Measurements from ENCODE around the gene ANTXRL. TPM values are rescaled to one million over a fixed set of nuclear protein-coding genes. Genes with fewer than 3 reads are reported as not detected.
"Not testable (repeated sequence)": the region's sequence is repeated elsewhere in the genome, so short reads cannot be mapped to it uniquely, and the experiment has no call there.

The ANTXRL gene
- total RNA-seq, 1 donor, result not detected

DNA sequence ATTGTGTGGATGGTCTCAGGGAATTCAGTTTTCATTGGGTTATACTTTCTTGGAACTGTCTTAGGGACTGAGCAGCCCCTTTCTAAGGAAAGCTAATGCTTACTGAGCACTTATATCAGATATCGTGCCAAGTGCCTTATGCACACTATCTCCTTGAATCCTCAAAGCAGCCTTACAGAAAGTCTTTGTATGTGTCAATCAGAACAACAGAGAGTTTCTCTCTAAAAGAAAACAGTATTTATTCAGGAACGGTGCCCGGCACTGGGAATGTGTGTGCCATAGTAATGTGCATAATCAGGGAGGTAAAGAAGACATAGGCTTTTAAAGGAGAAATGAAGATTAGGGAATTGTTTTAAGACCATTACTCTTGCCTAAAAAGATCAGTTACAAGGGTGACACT lies 17.3 kb downstream of the ANTXRL start:
- peaks cover 14% of the 10 kb centered on the region for H3K4me1 ChIP-seq (ENCODE audit: insufficient read depth, low read length)
- H3K27me3 ChIP-seq (ENCODE audit: insufficient read depth, low read length), result no peaks in the 10 kb centered on the region
- H3K9me3 ChIP-seq (ENCODE audit: low read depth, low read length), result no peaks in the 10 kb centered on the region
- H3K4me3 ChIP-seq (ENCODE audit: low read length), result no peak overlapping the region

DNA sequence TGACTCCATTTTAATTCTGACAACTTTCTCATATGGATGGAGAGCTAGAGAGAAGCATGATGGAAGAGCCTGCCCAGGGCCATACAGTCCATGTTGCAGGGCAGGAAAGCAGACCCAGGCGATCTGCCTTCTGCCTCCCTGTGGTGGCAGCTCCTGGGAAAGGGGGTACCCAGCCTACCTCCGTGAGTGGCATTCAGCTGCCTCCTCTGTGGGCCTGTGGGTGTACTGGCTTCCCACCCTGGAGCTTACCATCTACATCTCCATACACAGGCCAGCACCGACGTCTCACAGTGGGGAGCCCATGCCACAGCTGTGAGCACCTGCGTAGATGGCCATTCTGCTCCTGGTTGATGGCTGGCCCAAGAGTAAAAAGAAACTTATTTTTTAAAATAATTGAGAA lies 17.9 kb downstream of the ANTXRL start:
- not testable (repeated sequence) for H3K4me1 ChIP-seq (ENCODE audit: insufficient read depth, low read length); H3K4me3 ChIP-seq (ENCODE audit: low read length); H3K27me3 ChIP-seq (ENCODE audit: insufficient read depth, low read length); H3K9me3 ChIP-seq (ENCODE audit: low read depth, low read length)

DNA sequence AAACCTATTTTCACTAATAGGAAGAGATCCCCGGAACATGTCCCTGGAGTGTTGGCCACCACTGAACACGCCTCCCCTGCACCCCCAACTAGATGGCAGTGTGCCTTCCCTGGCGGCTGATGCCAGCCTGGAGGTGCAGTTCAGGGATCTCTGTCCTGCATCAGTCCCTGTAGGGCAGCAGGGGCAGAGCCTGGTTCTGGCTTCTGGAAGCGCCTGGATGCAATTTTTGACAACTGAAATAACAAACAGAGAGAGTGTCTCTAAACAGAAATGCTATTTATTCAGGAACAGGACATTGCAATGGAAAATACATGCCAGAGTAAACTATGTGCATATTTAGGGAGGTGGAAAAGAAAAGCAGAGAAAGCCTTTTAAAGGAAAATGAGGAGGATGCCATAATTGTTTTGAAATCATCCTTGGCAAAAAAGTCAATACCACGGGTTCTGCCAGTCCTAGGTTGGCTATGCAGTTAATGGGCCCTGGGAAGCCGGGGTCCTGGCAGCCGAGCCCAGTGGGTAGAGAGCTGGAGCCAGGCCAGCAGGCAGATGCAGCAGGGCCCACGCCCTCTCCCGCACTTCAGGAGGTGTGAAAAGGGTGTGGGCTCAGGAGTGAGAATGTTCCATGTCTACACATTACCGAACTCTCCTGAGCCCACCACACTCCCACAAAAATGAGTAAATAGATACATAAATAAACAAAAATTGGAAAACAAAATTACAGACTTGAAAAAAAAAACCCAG lies 18.5 kb downstream of the ANTXRL start:
- no peaks in the 10 kb centered on the region for H3K9me3 ChIP-seq (ENCODE audit: low read depth, low read length)
- H3K4me3 ChIP-seq (ENCODE audit: low read length), result no peak overlapping the region
- peaks cover 2% of the 10 kb centered on the region for H3K4me1 ChIP-seq (ENCODE audit: insufficient read depth, low read length)
- no peaks in the 10 kb centered on the region for H3K27me3 ChIP-seq (ENCODE audit: insufficient read depth, low read length)

DNA sequence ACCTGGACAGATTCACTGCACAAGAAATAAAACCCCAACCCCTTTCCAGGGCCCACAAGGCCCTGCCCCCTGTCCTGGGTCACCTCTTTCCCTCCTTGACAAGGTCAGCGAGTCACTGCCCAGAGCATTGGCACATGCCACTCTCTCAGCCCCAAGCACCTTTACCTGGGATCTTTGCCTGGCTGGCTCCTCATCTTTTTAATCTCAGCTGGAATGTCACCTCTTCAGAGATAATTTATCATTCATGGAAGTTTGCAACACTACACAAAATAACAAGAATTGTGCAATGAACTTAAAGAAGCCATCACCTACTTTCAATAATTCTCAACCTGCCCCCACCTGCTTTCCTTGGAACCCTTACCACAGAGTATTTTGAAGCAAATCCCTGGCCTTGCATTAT lies 19.2 kb downstream of the ANTXRL start:
- H3K9me3 ChIP-seq (ENCODE audit: low read depth, low read length), result no peaks in the 10 kb centered on the region
- H3K4me3 ChIP-seq (ENCODE audit: low read length), result no peak overlapping the region
- no peaks in the 10 kb centered on the region for H3K27me3 ChIP-seq (ENCODE audit: insufficient read depth, low read length)

DNA sequence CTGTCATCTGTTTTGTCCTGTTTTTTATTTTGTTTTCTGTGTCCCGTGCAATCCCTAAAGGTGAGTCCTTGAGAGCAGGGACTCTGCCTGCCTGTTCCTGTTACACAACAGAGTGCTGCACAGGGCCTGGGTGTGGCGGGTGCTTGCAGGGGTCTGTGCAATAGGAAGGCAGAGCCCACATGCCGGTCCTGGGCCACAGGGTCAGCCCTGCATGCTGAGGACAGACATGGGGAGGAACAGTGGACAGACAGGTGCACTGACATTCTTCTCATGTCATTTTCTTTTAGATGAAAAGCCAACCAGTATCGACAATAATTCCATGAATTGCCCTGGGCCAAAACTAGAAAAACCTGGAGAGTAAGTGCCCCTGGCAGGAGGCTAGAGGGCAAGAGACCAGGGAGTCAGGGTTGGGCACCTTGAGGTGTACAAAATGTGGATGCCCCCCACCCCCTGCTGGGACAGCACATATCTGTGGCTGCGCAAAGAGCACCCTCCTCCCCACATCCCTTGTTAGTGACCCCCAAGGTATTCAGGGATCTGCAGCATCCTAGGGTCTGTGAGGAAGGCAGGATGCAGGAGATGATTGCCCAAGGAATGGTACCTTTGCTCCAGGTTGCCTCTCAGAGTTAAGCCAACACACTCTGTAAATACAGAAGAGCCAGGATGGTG lies 19.9 kb downstream of the ANTXRL start:
- Histone ChIP-seq H3K9me3 (ENCODE audit: low read depth, low read length) (no peaks in the 10 kb centered on the region), H3K4me3 (ENCODE audit: low read length) (no peak overlapping the region), H3K4me1 (ENCODE audit: insufficient read depth, low read length) (no peaks in the 10 kb centered on the region), H3K27me3 (ENCODE audit: insufficient read depth, low read length) (no peaks in the 10 kb centered on the region)

More for the DNA sequence above, 19.2 kb downstream of the ANTXRL start:
- no peaks in the 10 kb centered on the region for H3K4me1 ChIP-seq (ENCODE audit: insufficient read depth, low read length)

DNA sequence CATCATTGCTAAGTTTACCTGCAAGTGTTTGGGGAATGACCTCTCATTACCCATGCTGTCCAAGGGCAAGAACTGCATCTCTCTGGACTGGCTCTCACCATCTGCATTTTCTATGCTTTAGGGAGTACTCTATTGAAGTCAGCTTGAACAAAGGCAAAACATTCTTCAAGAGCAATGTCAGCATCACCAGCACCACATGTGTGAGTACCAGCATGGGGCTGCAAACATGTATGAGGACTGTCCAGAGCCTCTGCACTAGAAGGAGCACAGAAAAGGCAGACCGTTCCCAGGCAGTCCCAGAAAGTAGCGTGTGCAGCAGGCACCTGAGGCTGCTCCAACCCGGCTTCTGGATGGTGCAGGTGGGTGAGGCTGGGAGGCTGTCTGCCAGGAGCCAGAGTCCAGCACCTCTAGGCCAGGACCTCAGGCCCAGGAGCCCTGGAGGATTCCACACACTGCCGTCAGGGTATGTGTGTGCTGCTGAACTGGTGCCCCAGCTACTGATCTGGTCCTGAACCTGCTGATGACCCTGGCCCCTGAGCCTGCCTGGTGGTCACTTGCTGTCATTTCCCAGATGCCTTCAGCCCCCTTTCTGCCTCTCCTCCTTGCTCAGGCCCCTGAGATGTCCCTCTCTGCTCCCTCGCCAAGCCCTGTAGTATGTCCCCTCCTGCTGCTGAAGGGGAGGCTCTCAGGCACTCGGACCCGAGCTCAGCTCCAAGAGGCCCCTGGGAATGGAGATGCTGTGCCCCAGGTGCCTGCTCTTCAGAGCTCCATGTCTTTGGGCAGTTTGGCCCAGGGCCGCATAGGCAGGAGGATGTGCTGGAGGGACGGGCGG lies 20.7 kb downstream of the ANTXRL start:
- no peak overlapping the region for H3K4me3 ChIP-seq (ENCODE audit: low read length)
- H3K27me3 ChIP-seq (ENCODE audit: insufficient read depth, low read length), result no peaks in the 10 kb centered on the region
- no peaks in the 10 kb centered on the region for H3K4me1 ChIP-seq (ENCODE audit: insufficient read depth, low read length)
- H3K9me3 ChIP-seq (ENCODE audit: low read depth, low read length), result no peaks in the 10 kb centered on the region

DNA sequence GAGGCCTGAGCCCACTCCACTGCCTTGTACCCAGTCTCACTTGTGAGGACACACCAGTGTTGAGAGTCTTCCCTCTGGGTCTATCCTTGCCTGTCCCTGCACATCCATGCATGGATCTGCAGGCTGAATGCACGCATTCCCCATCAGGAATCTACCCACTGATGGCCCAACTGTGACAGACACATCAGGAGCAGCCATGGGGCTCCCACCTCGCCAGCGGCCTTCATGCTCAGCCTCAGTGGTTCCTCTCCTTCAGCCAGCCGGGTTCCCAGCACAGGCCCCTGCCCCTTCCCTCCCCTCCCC lies 21.3 kb downstream of the ANTXRL start:
- Histone ChIP-seq H3K4me3 (ENCODE audit: low read length) (no peak overlapping the region), H3K4me1 (ENCODE audit: insufficient read depth, low read length) (no peaks in the 10 kb centered on the region), H3K9me3 (ENCODE audit: low read depth, low read length) (no peaks in the 10 kb centered on the region), H3K27me3 (ENCODE audit: insufficient read depth, low read length) (no peaks in the 10 kb centered on the region)

DNA sequence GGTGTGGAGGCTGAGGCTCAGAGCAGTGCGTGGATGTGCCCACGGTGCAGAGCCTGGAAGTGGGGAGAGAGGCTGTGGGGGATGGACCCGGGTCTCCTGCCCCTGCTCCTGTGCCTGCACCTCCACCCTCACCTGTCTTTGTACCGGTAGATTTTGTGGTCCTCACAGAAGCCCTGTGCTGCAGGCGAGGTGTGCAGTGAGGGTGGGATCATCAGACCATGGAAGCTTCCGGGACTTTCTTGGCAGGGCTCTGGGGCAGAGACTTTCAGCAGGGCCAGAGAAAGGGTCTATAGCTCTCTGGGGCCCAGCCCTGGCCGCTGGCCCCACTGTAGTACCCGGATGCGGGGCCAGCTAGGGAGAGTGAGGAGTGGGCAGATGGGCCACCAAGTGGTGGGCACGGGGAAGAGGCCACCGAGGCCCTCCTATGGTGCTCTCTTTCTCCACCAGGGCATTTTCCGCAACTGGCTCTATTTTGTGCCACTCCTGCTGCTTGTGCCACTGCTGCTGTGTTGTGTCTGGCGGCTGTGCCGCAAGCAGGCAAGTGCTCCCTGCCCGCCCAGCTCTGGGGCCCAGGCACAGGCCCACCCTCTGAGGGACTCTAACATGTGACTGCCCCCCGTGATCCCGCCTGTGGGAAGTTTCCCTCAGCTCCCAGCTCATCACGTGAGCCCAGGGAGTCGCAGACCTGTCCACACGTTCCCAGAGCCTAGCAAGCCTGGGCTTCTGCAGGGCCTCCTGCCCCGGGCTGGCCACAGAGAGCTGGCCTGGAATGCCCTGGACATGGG lies 22.1 kb downstream of the ANTXRL start:
- Histone ChIP-seq H3K4me3 (ENCODE audit: low read length) (no peak overlapping the region), H3K4me1 (ENCODE audit: insufficient read depth, low read length) (no peaks in the 10 kb centered on the region), H3K9me3 (ENCODE audit: low read depth, low read length) (no peaks in the 10 kb centered on the region), H3K27me3 (ENCODE audit: insufficient read depth, low read length) (no peaks in the 10 kb centered on the region)

DNA sequence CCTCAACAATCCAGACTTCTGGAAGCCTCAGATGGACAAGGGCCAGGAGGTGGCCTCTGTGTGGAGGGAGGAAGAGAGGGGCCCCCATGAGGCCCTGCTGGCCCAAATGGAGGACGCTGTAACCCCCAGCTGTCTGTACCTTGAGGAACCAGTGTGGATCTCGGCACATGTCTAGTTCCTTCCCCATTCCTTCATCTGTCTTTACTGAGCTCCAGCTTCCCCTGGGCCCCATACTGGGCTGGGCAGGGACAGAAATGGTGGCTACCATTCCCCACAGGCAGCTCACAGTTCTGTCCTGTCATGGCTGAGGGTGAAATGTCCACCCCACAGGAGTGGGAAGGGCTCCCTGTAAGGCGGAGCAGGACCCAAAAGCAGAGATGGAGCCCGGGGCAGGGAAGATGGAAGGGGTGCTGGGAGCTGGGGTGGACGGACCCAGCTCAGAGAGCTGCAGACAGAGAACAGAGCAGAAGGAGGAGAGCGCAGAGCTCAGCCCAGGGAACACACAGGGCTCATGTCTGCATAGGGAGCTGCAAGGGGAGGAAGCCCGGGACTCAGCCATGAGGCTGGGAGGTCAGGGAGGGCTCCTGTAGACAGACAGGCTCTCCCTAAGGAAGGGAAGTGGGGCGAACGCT lies 22.8 kb downstream of the ANTXRL start:
- Histone ChIP-seq H3K9me3 (ENCODE audit: low read depth, low read length) (no peaks in the 10 kb centered on the region), H3K4me1 (ENCODE audit: insufficient read depth, low read length) (no peaks in the 10 kb centered on the region), H3K4me3 (ENCODE audit: low read length) (no peak overlapping the region), H3K27me3 (ENCODE audit: insufficient read depth, low read length) (no peaks in the 10 kb centered on the region)

DNA sequence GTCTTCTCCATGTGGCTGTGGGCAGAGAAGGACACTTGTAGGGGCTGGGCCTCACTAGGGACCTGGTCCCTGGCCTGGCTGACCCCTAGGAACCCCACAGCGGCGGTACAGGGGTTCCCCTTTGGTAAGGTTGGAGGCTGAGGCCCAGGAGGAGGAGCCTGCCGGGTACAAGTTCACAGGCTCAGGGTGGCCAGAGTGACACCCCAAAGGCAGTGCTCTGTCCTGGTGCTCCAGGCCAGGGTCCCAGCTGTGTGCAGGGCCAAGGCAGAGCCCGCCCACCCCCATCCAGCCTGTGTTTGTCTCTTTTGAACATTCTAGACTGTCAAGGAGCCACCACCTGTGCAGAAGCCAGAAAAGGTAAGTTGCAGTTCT lies 23.3 kb downstream of the ANTXRL start:
- Histone ChIP-seq H3K4me3 (ENCODE audit: low read length) (no peak overlapping the region), H3K9me3 (ENCODE audit: low read depth, low read length) (no peaks in the 10 kb centered on the region), H3K27me3 (ENCODE audit: insufficient read depth, low read length) (no peaks in the 10 kb centered on the region), H3K4me1 (ENCODE audit: insufficient read depth, low read length) (no peaks in the 10 kb centered on the region)

DNA sequence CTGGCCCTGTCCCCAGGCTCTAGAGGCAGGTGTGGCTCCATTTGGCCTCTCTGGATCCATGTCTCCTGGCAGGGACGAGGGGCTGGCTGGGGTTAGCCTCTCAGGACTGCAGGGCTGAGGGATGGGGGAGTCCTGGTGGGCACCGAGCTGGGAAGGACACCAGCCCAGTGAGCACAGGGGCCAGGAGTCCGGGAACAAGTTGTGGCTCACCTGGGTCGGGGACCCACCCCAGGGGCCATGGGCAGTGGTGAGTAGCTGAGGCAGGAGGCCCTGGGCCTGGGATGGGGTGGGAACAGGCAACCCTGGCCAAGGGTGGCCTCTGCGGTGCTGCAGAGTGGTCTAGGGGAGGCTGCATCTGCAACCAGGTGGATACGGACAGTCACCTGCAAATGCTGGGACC lies 24.1 kb downstream of the ANTXRL start:
- Histone ChIP-seq H3K9me3 (ENCODE audit: low read depth, low read length) (no peaks in the 10 kb centered on the region), H3K27me3 (ENCODE audit: insufficient read depth, low read length) (no peaks in the 10 kb centered on the region), H3K4me1 (ENCODE audit: insufficient read depth, low read length) (no peaks in the 10 kb centered on the region), H3K4me3 (ENCODE audit: low read length) (no peak overlapping the region)

DNA sequence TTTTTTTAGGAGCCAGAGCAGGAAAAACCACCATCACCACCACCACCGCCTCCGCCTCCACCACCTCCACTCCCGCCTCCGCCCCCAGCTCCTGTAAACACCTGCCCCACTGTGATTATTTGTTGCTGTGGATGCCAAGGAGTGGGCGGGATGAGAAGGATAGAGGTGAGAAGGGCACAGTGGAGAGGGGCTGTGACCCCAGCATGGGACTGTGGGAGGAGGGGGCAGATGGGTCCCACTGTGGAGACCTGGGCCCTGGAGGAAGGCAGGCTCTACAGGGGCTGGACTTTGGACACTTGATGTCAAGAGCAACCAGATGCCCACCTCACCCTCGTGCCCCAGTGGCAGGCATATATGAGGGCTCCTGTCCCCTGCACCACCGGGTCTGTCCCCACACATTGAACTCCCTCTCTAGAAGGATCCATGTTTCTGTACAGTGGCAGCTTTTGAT lies 24.7 kb downstream of the ANTXRL start:
- Histone ChIP-seq H3K4me3 (ENCODE audit: low read length) (no peak overlapping the region), H3K27me3 (ENCODE audit: insufficient read depth, low read length) (no peaks in the 10 kb centered on the region), H3K9me3 (ENCODE audit: low read depth, low read length) (no peaks in the 10 kb centered on the region)

DNA sequence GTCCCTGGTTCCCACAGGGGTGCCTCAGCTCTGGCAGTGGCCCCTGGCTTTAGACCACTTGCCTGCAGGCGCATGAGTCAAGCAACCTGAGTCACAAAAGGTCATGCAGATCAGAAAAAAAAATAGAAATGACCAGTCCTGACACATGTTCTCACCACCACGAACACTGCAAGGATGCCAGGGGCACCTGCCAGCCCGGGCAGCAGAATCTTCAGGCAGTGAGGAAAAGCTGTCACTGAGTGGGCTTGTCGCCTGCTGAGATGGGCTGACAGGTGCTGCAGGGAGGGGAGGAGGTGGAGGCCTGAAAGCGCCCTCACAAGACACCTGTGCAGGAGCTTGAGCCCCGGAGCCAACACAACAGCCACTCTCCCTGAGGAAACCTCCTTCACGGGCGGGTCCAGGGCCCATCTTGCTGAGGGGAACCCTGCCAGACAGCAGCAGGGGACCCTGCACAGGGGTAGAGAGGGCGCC lies 25.2 kb downstream of the ANTXRL start:
- not testable (repeated sequence) for H3K4me1 ChIP-seq (ENCODE audit: insufficient read depth, low read length); H3K27me3 ChIP-seq (ENCODE audit: insufficient read depth, low read length); H3K9me3 ChIP-seq (ENCODE audit: low read depth, low read length); H3K4me3 ChIP-seq (ENCODE audit: low read length)

More for the DNA sequence above, 24.7 kb downstream of the ANTXRL start:
- no peaks in the 10 kb centered on the region for H3K4me1 ChIP-seq (ENCODE audit: insufficient read depth, low read length)

DNA sequence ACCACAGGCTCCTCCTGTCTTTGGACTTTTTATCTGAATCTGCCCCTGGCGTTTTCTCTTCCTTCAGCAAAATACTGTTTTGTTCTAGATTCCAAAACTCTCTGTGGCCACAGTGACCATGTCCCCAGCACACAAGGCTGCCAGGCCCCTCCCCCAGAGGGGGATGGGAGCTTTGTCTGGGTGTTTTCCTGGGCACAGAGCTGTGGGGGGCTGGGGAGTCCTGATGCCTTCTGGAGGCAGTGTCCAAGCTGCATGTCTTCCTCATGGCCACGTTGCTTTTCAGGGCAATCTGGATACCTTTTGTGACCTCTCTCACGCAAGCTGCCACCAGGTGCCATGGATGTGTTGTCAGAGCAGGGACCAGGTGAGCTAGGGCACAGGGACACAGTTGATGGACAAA lies 26.2 kb downstream of the ANTXRL start:
- no peaks in the 10 kb centered on the region for H3K9me3 ChIP-seq (ENCODE audit: low read depth, low read length)

More for the DNA sequence above, 26.2 kb downstream of the ANTXRL start:
- Histone ChIP-seq H3K27me3 (ENCODE audit: insufficient read depth, low read length) (no peaks in the 10 kb centered on the region), H3K4me1 (ENCODE audit: insufficient read depth, low read length) (no peaks in the 10 kb centered on the region), H3K4me3 (ENCODE audit: low read length) (no peak overlapping the region)
